ENCODE results near the gene ADGB.
A peak's percentile ranks its signal among the peaks of the same experiment; 100 is the strongest.

ADGB gene

GRCh38 chr6:146768722-146769121 lies 169.9 kb downstream of the ADGB start:
- TF ChIP-seq CTCF (IDR thresholded peaks at IDR 0.05; ENCODE audit: low read depth, low read length), result no peak
- in situ Hi-C loops (cut with HindIII; ENCODE audit: low sequenced_read_pairs), result no loop called here
- no peak for DNase-seq (ENCODE audit: low read depth, low spot score)
- H3K4me3 ChIP-seq (ENCODE audit: low read depth, low read length), result no peak overlapping the region

GRCh38 chr6:146770275-146770964 lies 171.6 kb downstream of the ADGB start:
- no peak for TF ChIP-seq CTCF (IDR thresholded peaks at IDR 0.05; ENCODE audit: low read depth, low read length)
- no peak for DNase-seq (ENCODE audit: low read depth, low spot score)
- in situ Hi-C loops (cut with HindIII; ENCODE audit: low sequenced_read_pairs), result no loop called here
- H3K4me3 ChIP-seq (ENCODE audit: low read depth, low read length), result no peak overlapping the region

- TF ChIP-seq CTCF (IDR thresholded peaks at IDR 0.05; ENCODE audit: low read depth, low read length), result no peak
- no peak overlapping the region for H3K4me3 ChIP-seq (ENCODE audit: low read depth, low read length)
- no peak for DNase-seq (ENCODE audit: low read depth, low spot score)
- in situ Hi-C loops (cut with HindIII; ENCODE audit: low sequenced_read_pairs), result no loop called here
These were observed 172.4 kb downstream of the ADGB start for GRCh38 chr6:146770965-146771735.

- in situ Hi-C loops (cut with HindIII; ENCODE audit: low sequenced_read_pairs), result no loop called here
- no peak overlapping the region for H3K4me3 ChIP-seq (ENCODE audit: low read depth, low read length)
- no peak for TF ChIP-seq CTCF (IDR thresholded peaks at IDR 0.05; ENCODE audit: low read depth, low read length)
- DNase-seq (ENCODE audit: low read depth, low spot score), result peak; percentile 7
These were observed 176.4 kb downstream of the ADGB start for GRCh38 chr6:146775220-146775619.

- DNase-seq (ENCODE audit: low read depth, low spot score), result no peak
- no peak overlapping the region for H3K4me3 ChIP-seq (ENCODE audit: low read depth, low read length)
- in situ Hi-C loops (cut with HindIII; ENCODE audit: low sequenced_read_pairs), result no loop called here
- TF ChIP-seq CTCF (IDR thresholded peaks at IDR 0.05; ENCODE audit: low read depth, low read length), result no peak
These were observed 183.1 kb downstream of the ADGB start for GRCh38 chr6:146781836-146782235.

- TF ChIP-seq CTCF (IDR thresholded peaks at IDR 0.05; ENCODE audit: low read depth, low read length), result peak; percentile 69
- no peak overlapping the region for H3K4me3 ChIP-seq (ENCODE audit: low read depth, low read length)
- in situ Hi-C loops (cut with HindIII; ENCODE audit: low sequenced_read_pairs), result no loop called here
- DNase-seq (ENCODE audit: low read depth, low spot score), result peak; percentile 37
These were observed 186.3 kb downstream of the ADGB start for GRCh38 chr6:146785001-146785585.

Measured in astrocyte of the spinal cord (primary cell).